CD4-positive, alpha-beta T cell (primary cell): ENCODE results near the gene KCNG1. TPM values are rescaled to one million over a fixed set of nuclear protein-coding genes. Genes with fewer than 3 reads are reported as not detected.

Source experiments
- ATAC-seq: fragments of 200-7000 bp; cut with Tn5 transposase; one replicate; pipeline ENCODE4 v1.10.0; 2022; ENCODE audit warnings: mild to moderate bottlenecking; ENCODE audit not compliant: poor library complexity
- CTCF ChIA-PET: fragments of 350-600 bp; sonication (Branson Sonifier 250); formaldehyde crosslinking; loops from one replicate; lab custom pipeline; 2021; ENCODE audit warnings: antibody characterized with exemption, inconsistent platforms; lab: Charles Lee
- POLR2A ChIA-PET: fragments of 350-600 bp; sonication (Branson Sonifier 250); formaldehyde crosslinking; loops from one replicate; lab custom pipeline; 2021; ENCODE audit warnings: antibody characterized with exemption, inconsistent platforms; lab: Charles Lee
- DNase-seq, 14 experiments: peaks; one replicate each; pipeline ENCODE4 v3.0.0-alpha.2; 2013 to 2020; ENCODE audit warnings: mixed read lengths in 2 of 14
- H3K27ac ChIP-seq, 2 donors: one replicate each; pipeline versions ENCODE4 v1.5.1 to v1.7.0; 2013; ENCODE audit warnings: low read length in 2 of 2, low read depth in 1 of 2, mild to moderate bottlenecking in 1 of 2
- H3K27me3 ChIP-seq, 2 experiments: 1 replicate in 1 of 2; 2 replicates in 1 of 2; pipeline versions ENCODE4 v1.6.1 to v1.7.0; 2013; ENCODE audit warnings: low read length in 2 of 2, control low read depth in 1 of 2, mild to moderate bottlenecking in 1 of 2, moderate library complexity in 1 of 2; ENCODE audit not compliant: insufficient read depth in 2 of 2, control insufficient read depth in 1 of 2
- H3K36me3 ChIP-seq: one replicate; pipeline ENCODE4 v1.6.1; 2013; ENCODE audit warnings: low read length, control low read depth; ENCODE audit not compliant: insufficient read depth
- H3K4me1 ChIP-seq: one replicate; pipeline ENCODE4 v1.6.1; 2013; ENCODE audit warnings: low read length, control low read depth; ENCODE audit not compliant: insufficient read depth
- H3K4me3 ChIP-seq: one replicate; pipeline ENCODE4 v1.5.1; 2013; ENCODE audit warnings: mild to moderate bottlenecking, low read length, moderate library complexity
- H3K9me3 ChIP-seq, 2 experiments: 1 replicate in 1 of 2; 2 replicates in 1 of 2; pipeline versions ENCODE4 v1.6.1 to v1.7.0; 2013; ENCODE audit warnings: low read length in 2 of 2, mild to moderate bottlenecking in 2 of 2, control low read depth in 1 of 2, moderate library complexity in 1 of 2; ENCODE audit not compliant: control insufficient read depth in 1 of 2, insufficient read depth in 1 of 2
- H3K27ac Mint-ChIP-seq: one replicate; pipeline ENCODE4 v1.8.0; 2020; ENCODE audit warnings: mixed read lengths
- H3K27me3 Mint-ChIP-seq: one replicate; pipeline ENCODE4 v1.8.0; 2021; ENCODE audit warnings: mixed read lengths
- H3K36me3 Mint-ChIP-seq: one replicate; pipeline ENCODE4 v1.8.0; 2021; ENCODE audit warnings: low read depth, mixed read lengths
- H3K4me1 Mint-ChIP-seq: one replicate; pipeline ENCODE4 v1.8.0; 2021; ENCODE audit warnings: low read depth, mixed read lengths
- H3K4me3 Mint-ChIP-seq: one replicate; pipeline ENCODE4 v1.8.0; 2020; ENCODE audit warnings: mild to moderate bottlenecking, mixed read lengths
- H3K9me3 Mint-ChIP-seq: one replicate; pipeline ENCODE4 v1.8.0; 2020; ENCODE audit warnings: mixed read lengths
- CTCF ChIP-seq: fragments of 200-600 bp; IDR thresholded peaks from one replicate; pipeline ENCODE4 v1.8.0; 2022; ENCODE audit warnings: antibody characterized with exemption, mild to moderate bottlenecking
- intact Hi-C, 2 experiments: fragments of 100-400 bp; cut with DNase I in 1 of 2; cut with micrococcal nuclease in 1 of 2; formaldehyde crosslinking; loops; one replicate each; pipeline versions ENCODE4 v1.15.1 to v1.9.0; 2023 to 2025; cut with DNase I, micrococcal nuclease
- total RNA-seq, 174 experiments: library from RNA in 2 of 174; stranded (reverse) in 2 of 174; gene quantifications; one replicate each; pipeline ENCODE4 v1.2.3 and lab custom pipeline; 2021 to 2026

KCNG1 gene
- total RNA-seq, 2 experiments from 2014 or later = not detected

- intact Hi-C loops = no loop called here
- no peaks in the 10 kb centered on the region for H3K4me1 Mint-ChIP-seq
- Histone ChIP-seq H3K9me3 (peaks cover 0 to 5% of the 10 kb centered on the region in 2 experiments), H3K4me1 (no peaks in the 10 kb centered on the region), H3K4me3 (no peak overlapping the region), H3K27ac (no peak overlapping the region), H3K36me3 (no peaks in the 10 kb centered on the region), H3K27me3 (peaks cover 7 to 33% of the 10 kb centered on the region in 2 experiments)
- H3K4me3 Mint-ChIP-seq = no peak overlapping the region
- no peaks in the 10 kb centered on the region for H3K36me3 Mint-ChIP-seq
- ATAC-seq = no peak
- H3K27ac Mint-ChIP-seq = no peak overlapping the region
- ChIA-PET POLR2A (no interaction called here), CTCF (no interaction called here)
- peaks cover 58% of the 10 kb centered on the region for H3K27me3 Mint-ChIP-seq
- no peak for DNase-seq
- TF ChIP-seq CTCF = no peak
- no peaks in the 10 kb centered on the region for H3K9me3 Mint-ChIP-seq
Measured at GRCh38 chr20:51034988-51035656, 12.2 kb upstream of the KCNG1 start.

- Histone ChIP-seq H3K27ac (no peak overlapping the region), H3K27me3 (peaks cover 7 to 39% of the 10 kb centered on the region in 2 experiments), H3K36me3 (no peaks in the 10 kb centered on the region), H3K9me3 (peaks cover 0 to 5% of the 10 kb centered on the region in 2 experiments), H3K4me3 (no peak overlapping the region), H3K4me1 (no peaks in the 10 kb centered on the region)
- intact Hi-C loops = no loop called here
- TF ChIP-seq CTCF = no peak
- DNase-seq (no peak), ATAC-seq (no peak)
- H3K27me3 Mint-ChIP-seq = peaks cover 65% of the 10 kb centered on the region
- no peaks in the 10 kb centered on the region for H3K36me3 Mint-ChIP-seq
- CTCF ChIA-PET = no interaction called here
- H3K4me3 Mint-ChIP-seq = no peak overlapping the region
- POLR2A ChIA-PET = no interaction called here
- no peaks in the 10 kb centered on the region for H3K9me3 Mint-ChIP-seq
- H3K4me1 Mint-ChIP-seq = no peaks in the 10 kb centered on the region
- no peak overlapping the region for H3K27ac Mint-ChIP-seq
Measured at GRCh38 chr20:51034476-51034875, 11.6 kb upstream of the KCNG1 start.

- ChIA-PET CTCF (no interaction called here), POLR2A (no interaction called here)
- TF ChIP-seq CTCF = no peak
Measured at GRCh38 chr20:51029963-51030920, 7.3 kb upstream of the KCNG1 start.

More at GRCh38 chr20:51029963-51030920, 7.3 kb upstream of the KCNG1 start:
- Mint-ChIP-seq H3K9me3 (no peaks in the 10 kb centered on the region), H3K27me3 (peaks cover 74% of the 10 kb centered on the region), H3K4me3 (no peak overlapping the region), H3K27ac (no peak overlapping the region), H3K36me3 (no peaks in the 10 kb centered on the region), H3K4me1 (no peaks in the 10 kb centered on the region)
- no peaks in the 10 kb centered on the region for H3K9me3 ChIP-seq
- no peak overlapping the region for H3K27ac ChIP-seq
- ATAC-seq = no peak
- H3K4me3 ChIP-seq = no peak overlapping the region
- H3K4me1 ChIP-seq = no peaks in the 10 kb centered on the region
- no peak for DNase-seq
- no peaks in the 10 kb centered on the region for H3K36me3 ChIP-seq
- H3K27me3 ChIP-seq = peaks cover 17 to 70% of the 10 kb centered on the region in 2 experiments
- intact Hi-C loops = no loop called here
